GM12801 (cell line): ENCODE measurements around the gene RPS14.

Source experiments
- TF ChIP-seq, protein P1 (sequence below): IDR thresholded peaks from one replicate; pipeline ENCODE4 v1.5.1; 2011; ENCODE audit warnings: control low read depth; ENCODE audit not compliant: insufficient read length; ENCODE audit errors: extremely low read depth

Gene RPS14

DNA sequence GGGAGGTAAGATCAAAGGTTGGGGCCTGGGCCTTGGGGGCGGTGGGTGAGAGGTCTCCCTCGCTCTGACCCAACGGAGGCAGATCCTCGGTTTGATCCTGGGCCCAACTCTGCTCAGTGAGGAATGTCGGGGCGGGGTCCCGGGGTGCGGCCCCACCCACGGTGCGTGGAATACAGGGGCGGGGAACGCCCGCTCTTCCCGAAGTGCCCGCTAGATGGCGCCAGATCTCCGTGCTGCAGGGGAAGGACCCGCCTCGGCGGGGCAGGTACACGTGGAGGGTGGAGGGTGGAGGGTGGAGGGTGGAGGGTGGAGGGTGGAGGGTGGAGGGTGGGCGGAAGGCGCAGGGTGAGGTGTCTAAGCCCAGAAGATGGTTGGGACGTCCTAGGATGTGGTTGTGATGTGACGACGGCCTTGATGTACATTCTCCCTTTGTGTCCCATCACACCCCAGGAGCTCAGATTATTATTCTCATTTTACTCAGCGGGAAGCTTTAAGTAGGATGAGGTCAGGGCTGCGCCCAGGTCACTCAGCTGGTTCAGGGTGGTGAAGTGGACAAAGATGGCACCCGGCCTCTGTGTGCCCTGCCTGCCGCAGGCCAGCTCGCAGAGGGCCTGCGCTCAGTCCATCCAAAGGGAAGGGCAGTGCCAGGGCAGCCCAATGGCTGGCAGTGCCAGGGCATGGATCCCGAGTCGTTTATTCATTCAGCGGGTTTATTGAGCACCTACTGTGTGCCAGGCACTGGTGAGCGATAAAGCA is 9.4 kb upstream of the RPS14 start:
- TF ChIP-seq, protein P1, sequence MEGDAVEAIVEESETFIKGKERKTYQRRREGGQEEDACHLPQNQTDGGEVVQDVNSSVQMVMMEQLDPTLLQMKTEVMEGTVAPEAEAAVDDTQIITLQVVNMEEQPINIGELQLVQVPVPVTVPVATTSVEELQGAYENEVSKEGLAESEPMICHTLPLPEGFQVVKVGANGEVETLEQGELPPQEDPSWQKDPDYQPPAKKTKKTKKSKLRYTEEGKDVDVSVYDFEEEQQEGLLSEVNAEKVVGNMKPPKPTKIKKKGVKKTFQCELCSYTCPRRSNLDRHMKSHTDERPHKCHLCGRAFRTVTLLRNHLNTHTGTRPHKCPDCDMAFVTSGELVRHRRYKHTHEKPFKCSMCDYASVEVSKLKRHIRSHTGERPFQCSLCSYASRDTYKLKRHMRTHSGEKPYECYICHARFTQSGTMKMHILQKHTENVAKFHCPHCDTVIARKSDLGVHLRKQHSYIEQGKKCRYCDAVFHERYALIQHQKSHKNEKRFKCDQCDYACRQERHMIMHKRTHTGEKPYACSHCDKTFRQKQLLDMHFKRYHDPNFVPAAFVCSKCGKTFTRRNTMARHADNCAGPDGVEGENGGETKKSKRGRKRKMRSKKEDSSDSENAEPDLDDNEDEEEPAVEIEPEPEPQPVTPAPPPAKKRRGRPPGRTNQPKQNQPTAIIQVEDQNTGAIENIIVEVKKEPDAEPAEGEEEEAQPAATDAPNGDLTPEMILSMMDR, result no peak

GRCh38 chr5:150457562-150458240 is 8.2 kb upstream of the RPS14 start:
- TF ChIP-seq, protein P1, result no peak

DNA sequence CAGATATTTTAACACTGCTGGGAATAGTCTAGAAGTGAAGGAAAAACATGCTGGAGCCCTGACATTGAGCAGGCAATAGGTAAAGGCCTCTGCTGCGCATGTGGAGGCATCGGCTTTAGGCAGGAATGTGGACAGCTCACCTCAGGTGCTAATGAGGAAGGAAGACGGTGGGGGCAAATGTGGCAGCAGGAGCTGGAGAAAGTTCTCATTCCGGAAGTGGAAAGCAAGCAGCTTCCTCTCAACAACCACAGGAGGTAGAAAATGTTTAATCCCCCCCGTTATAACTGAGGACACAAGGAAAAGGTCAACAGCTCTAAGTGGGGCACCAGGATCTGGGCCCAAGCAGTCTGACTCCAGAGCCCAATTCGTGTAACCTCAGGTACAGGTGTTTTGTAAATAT is 7.6 kb upstream of the RPS14 start:
- TF ChIP-seq, protein P1, result no peak

- TF ChIP-seq, protein P1, result no peak
Measured at GRCh38 chr5:150454492-150455229, 5.1 kb upstream of the RPS14 start.

DNA sequence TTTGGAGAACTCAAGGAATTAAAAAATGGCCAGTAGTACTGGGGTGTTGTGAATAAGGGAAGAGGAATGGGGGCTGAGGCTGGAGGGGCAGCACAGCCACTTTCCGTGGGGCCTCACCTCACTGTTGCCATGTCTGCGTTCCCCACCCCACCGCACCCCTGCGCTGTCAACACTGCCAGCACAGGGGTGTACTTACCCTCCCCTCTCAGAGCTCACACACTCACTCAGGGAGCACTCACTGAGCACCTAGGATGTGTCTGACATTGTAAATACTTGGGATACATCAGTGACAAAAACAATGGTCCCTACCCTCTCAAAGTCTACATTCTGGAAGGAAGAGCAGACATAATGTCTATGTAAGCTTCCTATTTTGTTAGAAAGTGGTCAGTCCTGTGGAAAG is 3.4 kb upstream of the RPS14 start:
- TF ChIP-seq, protein P1, result no peak

- TF ChIP-seq, protein P1, result no peak
Measured at GRCh38 chr5:150451594-150451993, 2.1 kb upstream of the RPS14 start.

DNA sequence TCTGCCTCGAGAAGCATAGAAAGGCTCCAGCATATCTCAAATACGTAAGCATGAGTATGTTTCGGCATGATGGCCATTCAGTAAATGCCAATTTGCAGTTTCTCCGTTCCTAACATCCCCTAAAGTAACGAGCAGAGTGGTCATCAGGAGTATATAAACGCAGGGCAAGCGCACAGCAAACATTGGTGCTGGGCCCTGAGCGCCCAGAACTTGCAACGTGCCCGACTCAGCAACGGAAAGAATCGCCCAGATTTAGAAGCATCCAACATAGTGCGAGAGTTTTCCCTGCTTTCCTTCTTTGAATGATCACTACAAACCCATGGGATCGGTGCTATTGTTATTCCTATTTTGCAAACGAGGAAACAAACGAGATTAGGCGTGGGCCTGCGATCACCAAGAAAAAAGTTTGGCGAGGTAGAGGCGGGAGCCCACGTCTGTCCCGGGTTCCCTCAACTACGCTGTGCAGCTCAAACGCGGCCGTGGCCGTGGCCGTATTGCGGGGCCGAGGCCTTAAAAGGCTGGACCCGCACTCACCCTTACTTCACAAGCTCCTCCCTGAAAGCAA is 505 bp downstream of the RPS14 start:
- TF ChIP-seq, protein P1, result no peak
